Activated naive CD8-positive, alpha-beta T cell treated with anti-CD3 and anti-CD28 coated beads, Interleukin-2, amount 10 ng/mL, durations not matched to agents 7 days and 5 days (primary cell): ENCODE data around the gene ZGLP1. TPM values are rescaled to one million over a fixed set of nuclear protein-coding genes. Genes with fewer than 3 reads are reported as not detected.
"Not testable (repeated sequence)": the region's sequence is repeated elsewhere in the genome, so short reads cannot be mapped to it uniquely, and the experiment has no call there.

Source experiments
- ATAC-seq: fragments of 150-1000 bp; cut with Tn5 transposase; one replicate; pipeline ENCODE4 v1.10.0; 2021; ENCODE audit warnings: low read depth, moderate library complexity
- POLR2A ChIA-PET: fragments of 350-600 bp; sonication (Branson Sonifier 250); formaldehyde crosslinking; loops from one replicate; lab custom pipeline; 2021; ENCODE audit warnings: antibody characterized with exemption; lab: Charles Lee
- DNase-seq: peaks from one replicate; pipeline ENCODE4 v3.0.0; 2021
- H3K27ac Mint-ChIP-seq: one replicate; pipeline ENCODE4 v1.8.0; 2022; ENCODE audit warnings: mild to moderate bottlenecking, mixed read lengths
- H3K27me3 Mint-ChIP-seq: one replicate; pipeline ENCODE4 v1.8.0; 2022; ENCODE audit warnings: mild to moderate bottlenecking, moderate library complexity, mixed read lengths
- H3K36me3 Mint-ChIP-seq: one replicate; pipeline ENCODE4 v1.8.0; 2021; ENCODE audit warnings: mild to moderate bottlenecking, mixed read lengths
- H3K4me1 Mint-ChIP-seq: one replicate; pipeline ENCODE4 v1.8.0; 2021; ENCODE audit warnings: mixed read lengths
- H3K4me3 Mint-ChIP-seq: one replicate; pipeline ENCODE4 v1.8.0; 2022; ENCODE audit warnings: mild to moderate bottlenecking, moderate library complexity, mixed read lengths
- H3K9me3 Mint-ChIP-seq: one replicate; pipeline ENCODE4 v1.8.0; 2021; ENCODE audit warnings: mixed read lengths
- total RNA-seq, 2 experiments: library from RNA; stranded (reverse); gene quantifications; one replicate each; pipeline ENCODE4 v1.2.3, GENCODE V29; 2021

ZGLP1 gene
- total RNA-seq, result 1 to 10 TPM; 3.9 to 5.0 TPM

GRCh38 chr19:10309423-10309822 lies at the start of gene ZGLP1:
Gene ZGLP1, minus strand, starts transcription at chr19:10309815.
- H3K36me3 Mint-ChIP-seq, result no peaks in the 10 kb centered on the region
- DNase-seq (no peak), ATAC-seq (no peak)
- H3K4me1 Mint-ChIP-seq, result no peaks in the 10 kb centered on the region
- POLR2A ChIA-PET, result no interaction called here
- H3K27ac Mint-ChIP-seq, result no peak within 1 kb of the TSS
- H3K9me3 Mint-ChIP-seq, result no peaks in the 10 kb centered on the region
- H3K4me3 Mint-ChIP-seq, result no peak within 1 kb of the TSS
- H3K27me3 Mint-ChIP-seq, result no peaks in the 10 kb centered on the region

- ATAC-seq (no peak), DNase-seq (no peak)
- H3K4me1 Mint-ChIP-seq, result no peaks in the 10 kb centered on the region
- H3K27ac Mint-ChIP-seq, result no peak overlapping the region
- POLR2A ChIA-PET, result no interaction called here
- no peak overlapping the region for H3K4me3 Mint-ChIP-seq
- H3K27me3 Mint-ChIP-seq, result no peaks in the 10 kb centered on the region
- no peaks in the 10 kb centered on the region for H3K9me3 Mint-ChIP-seq
- peaks cover 24% of the 10 kb centered on the region for H3K36me3 Mint-ChIP-seq
Measured at GRCh38 chr19:10356431-10356830, 46.8 kb upstream of the ZGLP1 start.

- DNase-seq (peak; percentile 48), ATAC-seq (no peak)
- Mint-ChIP-seq H3K9me3 (no peaks in the 10 kb centered on the region), H3K27me3 (no peaks in the 10 kb centered on the region), H3K36me3 (peaks cover 20% of the 10 kb centered on the region), H3K27ac (no peak overlapping the region), H3K4me3 (no peak overlapping the region), H3K4me1 (no peaks in the 10 kb centered on the region)
- POLR2A ChIA-PET, result interaction anchor here (0.6 kb wide), 1 partner anchor 231 kb away, joined by 3 read pairs; no protein-coding TSS in a partner anchor
Measured at GRCh38 chr19:10353793-10354391, 44.3 kb upstream of the ZGLP1 start.

GRCh38 chr19:10352764-10353671 lies 43.4 kb upstream of the ZGLP1 start:
- ATAC-seq (no peak), DNase-seq (no peak)
- Mint-ChIP-seq H3K4me3 (no peak overlapping the region), H3K36me3 (peaks cover 20% of the 10 kb centered on the region), H3K27ac (no peak overlapping the region), H3K9me3 (no peaks in the 10 kb centered on the region), H3K4me1 (no peaks in the 10 kb centered on the region), H3K27me3 (no peaks in the 10 kb centered on the region)
- POLR2A ChIA-PET, result no interaction called here

- no peak for DNase-seq
- no peaks in the 10 kb centered on the region for H3K9me3 Mint-ChIP-seq
- H3K27me3 Mint-ChIP-seq, result no peaks in the 10 kb centered on the region
- no peaks in the 10 kb centered on the region for H3K4me1 Mint-ChIP-seq
- H3K27ac Mint-ChIP-seq, result peak overlapping the region; percentile 24
- no peak overlapping the region for H3K4me3 Mint-ChIP-seq
- POLR2A ChIA-PET, result no interaction called here
- no peak for ATAC-seq
- H3K36me3 Mint-ChIP-seq, result no peaks in the 10 kb centered on the region
Measured at GRCh38 chr19:10346509-10346908, 36.9 kb upstream of the ZGLP1 start.

GRCh38 chr19:10344780-10345179 lies 35.2 kb upstream of the ZGLP1 start:
- peaks cover 5% of the 10 kb centered on the region for H3K4me1 Mint-ChIP-seq
- no peaks in the 10 kb centered on the region for H3K36me3 Mint-ChIP-seq
- no peak overlapping the region for H3K4me3 Mint-ChIP-seq
- H3K9me3 Mint-ChIP-seq, result no peaks in the 10 kb centered on the region
- H3K27ac Mint-ChIP-seq, result no peak overlapping the region
- ATAC-seq, result no peak
- no peak for DNase-seq
- POLR2A ChIA-PET, result interaction anchor here (1.4 kb wide), 1 partner anchor 75 kb away, joined by 3 read pairs; no protein-coding TSS in a partner anchor
- no peaks in the 10 kb centered on the region for H3K27me3 Mint-ChIP-seq

GRCh38 chr19:10343495-10343894 lies 33.9 kb upstream of the ZGLP1 start:
- no peak overlapping the region for H3K4me3 Mint-ChIP-seq
- no peak for ATAC-seq
- H3K27ac Mint-ChIP-seq, result no peak overlapping the region
- no peaks in the 10 kb centered on the region for H3K27me3 Mint-ChIP-seq
- no peaks in the 10 kb centered on the region for H3K36me3 Mint-ChIP-seq
- POLR2A ChIA-PET, result interaction anchor here (0.8 to 3.1 kb wide), 3 partner anchors 10 to 37 kb away, joined by 3 to 12 read pairs (median 3); partner anchors contain the start of genes RAVER1 and TYK2
- H3K9me3 Mint-ChIP-seq, result no peaks in the 10 kb centered on the region
- H3K4me1 Mint-ChIP-seq, result peaks cover 12% of the 10 kb centered on the region
- no peak for DNase-seq

GRCh38 chr19:10339977-10340376 lies 30.4 kb upstream of the ZGLP1 start:
- peak overlapping the region; percentile 96 for H3K27ac Mint-ChIP-seq
- peaks cover 21% of the 10 kb centered on the region for H3K4me1 Mint-ChIP-seq
- peaks cover 1% of the 10 kb centered on the region for H3K36me3 Mint-ChIP-seq
- H3K9me3 Mint-ChIP-seq, result no peaks in the 10 kb centered on the region
- ATAC-seq (no peak), DNase-seq (no peak)
- no peaks in the 10 kb centered on the region for H3K27me3 Mint-ChIP-seq
- POLR2A ChIA-PET, result interaction anchor here (0.6 to 1.3 kb wide), 4 partner anchors 10 to 69 kb away, joined by 3 to 6 read pairs (median 4); partner anchors contain the start of genes ICAM1 and TYK2
- peak overlapping the region; percentile 92 for H3K4me3 Mint-ChIP-seq

GRCh38 chr19:10339380-10339960 lies 29.9 kb upstream of the ZGLP1 start, which contains the start of gene ICAM3:
Gene ICAM3, minus strand, starts transcription at chr19:10339624. Its CDS starts 10 bp downstream, at chr19:10339614.
- H3K36me3 Mint-ChIP-seq, result peaks cover 1% of the 10 kb centered on the region
- no peaks in the 10 kb centered on the region for H3K27me3 Mint-ChIP-seq
- POLR2A ChIA-PET, result interaction anchor here (0.6 to 1.3 kb wide), 2 partner anchors 26 to 41 kb away, joined by 3 to 4 read pairs; partner anchors contain the start of gene TYK2
- peaks cover 21% of the 10 kb centered on the region for H3K4me1 Mint-ChIP-seq
- ATAC-seq (peak; percentile 96), DNase-seq (peak; percentile 79)
- H3K4me3 Mint-ChIP-seq, result peak within 1 kb of the TSS; percentile 92
- H3K27ac Mint-ChIP-seq, result peak within 1 kb of the TSS; percentile 96
- no peaks in the 10 kb centered on the region for H3K9me3 Mint-ChIP-seq

GRCh38 chr19:10338940-10339339 lies 29.3 kb upstream of the ZGLP1 start:
- H3K4me1 Mint-ChIP-seq, result peaks cover 23% of the 10 kb centered on the region
- H3K27me3 Mint-ChIP-seq, result no peaks in the 10 kb centered on the region
- ATAC-seq, result no peak

GRCh38 chr19:10336725-10337124 lies 27.1 kb upstream of the ZGLP1 start:
- not testable (repeated sequence) for H3K9me3 Mint-ChIP-seq, DNase-seq, ATAC-seq

More at GRCh38 chr19:10338940-10339339, 29.3 kb upstream of the ZGLP1 start:
- Mint-ChIP-seq H3K4me3 (peak overlapping the region; percentile 92), H3K9me3 (no peaks in the 10 kb centered on the region), H3K36me3 (peaks cover 4% of the 10 kb centered on the region), H3K27ac (peak overlapping the region; percentile 96)
- POLR2A ChIA-PET, result no interaction called here
- DNase-seq, result no peak

GRCh38 chr19:10335352-10335985 lies 25.9 kb upstream of the ZGLP1 start:
- DNase-seq (no peak), ATAC-seq (no peak)
- Mint-ChIP-seq H3K9me3 (no peaks in the 10 kb centered on the region), H3K36me3 (peaks cover 12% of the 10 kb centered on the region), H3K27me3 (no peaks in the 10 kb centered on the region), H3K4me3 (no peak overlapping the region), H3K27ac (no peak overlapping the region), H3K4me1 (peaks cover 35% of the 10 kb centered on the region)
- POLR2A ChIA-PET, result interaction anchor here (1.7 kb wide), 1 partner anchor 47 kb away, joined by 5 read pairs; no protein-coding TSS in a partner anchor

More at GRCh38 chr19:10336725-10337124, 27.1 kb upstream of the ZGLP1 start:
- Mint-ChIP-seq H3K36me3 (peaks cover 12% of the 10 kb centered on the region), H3K4me3 (peak overlapping the region; percentile 30), H3K4me1 (peaks cover 36% of the 10 kb centered on the region)
- H3K27me3 Mint-ChIP-seq, H3K27ac Mint-ChIP-seq: not testable (repeated sequence)
- POLR2A ChIA-PET, result interaction anchor here (0.6 to 1.3 kb wide), 3 partner anchors 44 to 326 kb away, joined by 3 to 4 read pairs (median 4); partner anchors contain the start of gene TYK2
